ENCODE measurements around the gene TRANK1. TPM values are rescaled to one million over a fixed set of nuclear protein-coding genes. Genes with fewer than 3 reads are reported as not detected.
A peak's percentile ranks its signal among the peaks of the same experiment; 100 is the strongest.

The TRANK1 gene
- total RNA-seq, 1 experiment from 2014 or later = 10.5 TPM

DNA sequence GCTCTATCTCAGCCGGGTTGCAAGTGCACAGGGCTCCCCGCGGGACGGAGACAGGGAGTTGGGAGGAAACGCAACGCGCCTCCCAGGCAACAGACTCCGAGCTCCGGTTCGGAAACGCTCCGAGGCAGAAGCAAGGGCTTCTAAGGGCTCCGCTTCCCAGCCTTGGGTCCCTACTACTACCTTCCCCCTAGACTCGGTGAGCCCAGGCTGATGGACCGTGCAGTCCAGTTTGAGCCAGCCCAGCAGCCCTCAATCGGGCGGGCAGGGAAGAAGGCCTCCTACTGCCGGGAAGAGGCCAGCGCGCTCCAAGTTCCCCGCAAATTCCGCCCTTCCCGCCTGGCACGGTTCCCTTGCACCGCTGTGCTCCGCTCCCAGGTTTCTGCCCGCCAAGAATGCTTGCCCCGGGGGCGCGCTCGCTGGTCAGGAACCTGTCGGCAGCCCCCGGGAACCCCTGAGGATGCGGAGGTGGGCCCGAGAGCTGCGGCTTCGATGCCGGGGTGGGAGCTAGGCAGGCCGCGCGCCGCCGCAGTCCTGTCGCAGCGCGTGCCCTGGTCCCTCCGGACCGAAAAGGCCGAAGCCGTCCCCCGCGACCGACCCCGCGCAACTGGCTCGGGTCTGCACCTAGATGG, 728 bp downstream of the TRANK1 start:
- peak; percentile 66 for DNase-seq (ENCODE audit: low spot score)
- Mint-ChIP-seq H3K36me3 (peaks cover 17% of the 10 kb centered on the region), H3K27ac (no peak overlapping the region), H3K9me3 (peaks cover 21% of the 10 kb centered on the region), H3K4me1 (peaks cover 25% of the 10 kb centered on the region), H3K4me3 (peak overlapping the region; percentile 75), H3K27me3 (ENCODE audit: low read depth) (peaks cover 54% of the 10 kb centered on the region)
- TF ChIP-seq, protein P1, sequence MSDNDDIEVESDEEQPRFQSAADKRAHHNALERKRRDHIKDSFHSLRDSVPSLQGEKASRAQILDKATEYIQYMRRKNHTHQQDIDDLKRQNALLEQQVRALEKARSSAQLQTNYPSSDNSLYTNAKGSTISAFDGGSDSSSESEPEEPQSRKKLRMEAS (CRISPR knock-in tag; IDR thresholded peaks at IDR 0.05) = peak; percentile 61; the same call in 1 of the 2 replicates
- TF ChIP-seq NFE2L1 (CRISPR knock-in tag; IDR thresholded peaks at IDR 0.05) = peak; percentile 27; the same call in 1 of the 2 replicates
- TF ChIP-seq, protein P2, sequence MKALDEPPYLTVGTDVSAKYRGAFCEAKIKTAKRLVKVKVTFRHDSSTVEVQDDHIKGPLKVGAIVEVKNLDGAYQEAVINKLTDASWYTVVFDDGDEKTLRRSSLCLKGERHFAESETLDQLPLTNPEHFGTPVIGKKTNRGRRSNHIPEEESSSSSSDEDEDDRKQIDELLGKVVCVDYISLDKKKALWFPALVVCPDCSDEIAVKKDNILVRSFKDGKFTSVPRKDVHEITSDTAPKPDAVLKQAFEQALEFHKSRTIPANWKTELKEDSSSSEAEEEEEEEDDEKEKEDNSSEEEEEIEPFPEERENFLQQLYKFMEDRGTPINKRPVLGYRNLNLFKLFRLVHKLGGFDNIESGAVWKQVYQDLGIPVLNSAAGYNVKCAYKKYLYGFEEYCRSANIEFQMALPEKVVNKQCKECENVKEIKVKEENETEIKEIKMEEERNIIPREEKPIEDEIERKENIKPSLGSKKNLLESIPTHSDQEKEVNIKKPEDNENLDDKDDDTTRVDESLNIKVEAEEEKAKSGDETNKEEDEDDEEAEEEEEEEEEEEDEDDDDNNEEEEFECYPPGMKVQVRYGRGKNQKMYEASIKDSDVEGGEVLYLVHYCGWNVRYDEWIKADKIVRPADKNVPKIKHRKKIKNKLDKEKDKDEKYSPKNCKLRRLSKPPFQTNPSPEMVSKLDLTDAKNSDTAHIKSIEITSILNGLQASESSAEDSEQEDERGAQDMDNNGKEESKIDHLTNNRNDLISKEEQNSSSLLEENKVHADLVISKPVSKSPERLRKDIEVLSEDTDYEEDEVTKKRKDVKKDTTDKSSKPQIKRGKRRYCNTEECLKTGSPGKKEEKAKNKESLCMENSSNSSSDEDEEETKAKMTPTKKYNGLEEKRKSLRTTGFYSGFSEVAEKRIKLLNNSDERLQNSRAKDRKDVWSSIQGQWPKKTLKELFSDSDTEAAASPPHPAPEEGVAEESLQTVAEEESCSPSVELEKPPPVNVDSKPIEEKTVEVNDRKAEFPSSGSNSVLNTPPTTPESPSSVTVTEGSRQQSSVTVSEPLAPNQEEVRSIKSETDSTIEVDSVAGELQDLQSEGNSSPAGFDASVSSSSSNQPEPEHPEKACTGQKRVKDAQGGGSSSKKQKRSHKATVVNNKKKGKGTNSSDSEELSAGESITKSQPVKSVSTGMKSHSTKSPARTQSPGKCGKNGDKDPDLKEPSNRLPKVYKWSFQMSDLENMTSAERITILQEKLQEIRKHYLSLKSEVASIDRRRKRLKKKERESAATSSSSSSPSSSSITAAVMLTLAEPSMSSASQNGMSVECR (CRISPR knock-in tag; IDR thresholded peaks at IDR 0.05; ENCODE audit: borderline replicate concordance) = peak; percentile 95
- no peak for TF ChIP-seq ZNF317 (CRISPR knock-in tag; IDR thresholded peaks at IDR 0.05; ENCODE audit: borderline replicate concordance, low read depth)
- TF ChIP-seq, protein P3, sequence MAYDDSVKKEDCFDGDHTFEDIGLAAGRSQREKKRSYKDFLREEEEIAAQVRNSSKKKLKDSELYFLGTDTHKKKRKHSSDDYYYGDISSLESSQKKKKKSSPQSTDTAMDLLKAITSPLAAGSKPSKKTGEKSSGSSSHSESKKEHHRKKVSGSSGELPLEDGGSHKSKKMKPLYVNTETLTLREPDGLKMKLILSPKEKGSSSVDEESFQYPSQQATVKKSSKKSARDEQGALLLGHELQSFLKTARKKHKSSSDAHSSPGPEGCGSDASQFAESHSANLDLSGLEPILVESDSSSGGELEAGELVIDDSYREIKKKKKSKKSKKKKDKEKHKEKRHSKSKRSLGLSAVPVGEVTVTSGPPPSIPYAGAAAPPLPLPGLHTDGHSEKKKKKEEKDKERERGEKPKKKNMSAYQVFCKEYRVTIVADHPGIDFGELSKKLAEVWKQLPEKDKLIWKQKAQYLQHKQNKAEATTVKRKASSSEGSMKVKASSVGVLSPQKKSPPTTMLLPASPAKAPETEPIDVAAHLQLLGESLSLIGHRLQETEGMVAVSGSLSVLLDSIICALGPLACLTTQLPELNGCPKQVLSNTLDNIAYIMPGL (CRISPR knock-in tag; IDR thresholded peaks at IDR 0.05) = peak; percentile 40; the same call in 1 of the 2 replicates
- 0 out of 2 replicates have a peak, but pooled peaks have one; percentile 76 for TF ChIP-seq ZNF138 (CRISPR knock-in tag; conservative IDR thresholded peaks at IDR 0.05)
- TF ChIP-seq ETV6 (CRISPR knock-in tag; IDR thresholded peaks at IDR 0.05) = 0 out of 2 replicates have a peak, but pooled peaks have one; percentile 3
- TF ChIP-seq ZBTB21 (CRISPR knock-in tag; IDR thresholded peaks at IDR 0.05; ENCODE audit: borderline replicate concordance) = no peak
- no peak for TF ChIP-seq ZNF121 (CRISPR knock-in tag; IDR thresholded peaks at IDR 0.05)
- TF ChIP-seq CREM (CRISPR knock-in tag; IDR thresholded peaks at IDR 0.05) = peak; percentile 23; the same call in 1 of the 2 replicates
- no peak for TF ChIP-seq ATF2 (CRISPR knock-in tag; IDR thresholded peaks at IDR 0.05; ENCODE audit: borderline replicate concordance, low read depth)
- TF ChIP-seq FOXK1 (CRISPR knock-in tag; IDR thresholded peaks at IDR 0.05) = no peak; the same call in 1 of the 2 replicates
- TF ChIP-seq TEAD4 (CRISPR knock-in tag; IDR thresholded peaks at IDR 0.05) = no peak
- TF ChIP-seq, protein P4, sequence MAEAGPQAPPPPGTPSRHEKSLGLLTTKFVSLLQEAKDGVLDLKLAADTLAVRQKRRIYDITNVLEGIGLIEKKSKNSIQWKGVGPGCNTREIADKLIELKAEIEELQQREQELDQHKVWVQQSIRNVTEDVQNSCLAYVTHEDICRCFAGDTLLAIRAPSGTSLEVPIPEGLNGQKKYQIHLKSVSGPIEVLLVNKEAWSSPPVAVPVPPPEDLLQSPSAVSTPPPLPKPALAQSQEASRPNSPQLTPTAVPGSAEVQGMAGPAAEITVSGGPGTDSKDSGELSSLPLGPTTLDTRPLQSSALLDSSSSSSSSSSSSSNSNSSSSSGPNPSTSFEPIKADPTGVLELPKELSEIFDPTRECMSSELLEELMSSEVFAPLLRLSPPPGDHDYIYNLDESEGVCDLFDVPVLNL (CRISPR knock-in tag; IDR thresholded peaks at IDR 0.05; ENCODE audit: borderline replicate concordance, low read depth) = peak; percentile 30; the same call in 1 of the 2 replicates
- no peak for TF ChIP-seq ZNF671 (CRISPR knock-in tag; IDR thresholded peaks at IDR 0.05)
- peak; percentile 71; the same call in 1 of the 2 replicates for TF ChIP-seq TEAD1 (CRISPR knock-in tag; IDR thresholded peaks at IDR 0.05)
- TF ChIP-seq FOXP1 (CRISPR knock-in tag; IDR thresholded peaks at IDR 0.05; ENCODE audit: borderline replicate concordance) = peak; percentile 57; the same call in 1 of the 2 replicates
- ChIA-PET CTCF (interaction anchor here (0.7 to 4.5 kb wide), 11 partner anchors 8 to 152 kb away, joined by 3 to 55 read pairs (median 5); partner anchors contain the start of genes EPM2AIP1 and MLH1), POLR2A (interaction anchor here (0.9 to 2.2 kb wide), 5 partner anchors 8 to 48 kb away, joined by 3 to 11 read pairs (median 9); partner anchors contain the start of genes EPM2AIP1 and MLH1)
- peak; percentile 54 for ATAC-seq

Data from WTC11 (cell line).